ENCODE measurements around the gene IQCN.

GRCh38 chr19:18283338-18283737, 9.1 kb upstream of the IQCN start:
- no peak for TF ChIP-seq GATAD2B (conservative IDR thresholded peaks at IDR 0.05; ENCODE audit: low read depth)
- no peak for TF ChIP-seq CTCF (IDR thresholded peaks at IDR 0.05 in 2 of 3, conservative IDR thresholded peaks at IDR 0.05 in 1 of 3; ENCODE audit: control insufficient read depth in 2 of 3, extremely low read depth in 1 of 3, insufficient read depth in 1 of 3, low read depth in 3 of 3, low read length in 3 of 3)
- no peak for TF ChIP-seq BMI1 (IDR thresholded peaks at IDR 0.05; ENCODE audit: borderline replicate concordance)
- TF ChIP-seq RFX5 (IDR thresholded peaks at IDR 0.05; ENCODE audit: low read depth, low read length) = no peak
